ENCODE measurements around the gene ASB2.

Gene ASB2

GRCh38 chr14:93999573-93999972 is 23.2 kb upstream of the ASB2 start:
- DNase-seq = no peak

GRCh38 chr14:93998871-93999403 is 22.6 kb upstream of the ASB2 start:
- no peak for DNase-seq

- DNase-seq = no peak
Observed at GRCh38 chr14:93997916-93998870, 21.8 kb upstream of the ASB2 start.

- no peak for DNase-seq
Observed at GRCh38 chr14:93997082-93997481, 20.7 kb upstream of the ASB2 start, which contains the start of gene CCDC197. Gene CCDC197 (plus strand): TSS chr14:93997301. CDS start chr14:93998132, 831 bp downstream.

GRCh38 chr14:93996130-93996695 is 19.8 kb upstream of the ASB2 start:
- no peak for DNase-seq

GRCh38 chr14:93994919-93995682 is 18.7 kb upstream of the ASB2 start:
- no peak for DNase-seq

GRCh38 chr14:93993382-93993781 is 17.0 kb upstream of the ASB2 start:
- no peak for DNase-seq

GRCh38 chr14:93991649-93992048 is 15.3 kb upstream of the ASB2 start:
- DNase-seq = no peak

GRCh38 chr14:93991212-93991611 is 14.8 kb upstream of the ASB2 start:
- no peak for DNase-seq

GRCh38 chr14:93989939-93990338 is 13.6 kb upstream of the ASB2 start:
- no peak for DNase-seq

- no peak for DNase-seq
Observed at GRCh38 chr14:93987815-93988476, 11.6 kb upstream of the ASB2 start.

- no peak for DNase-seq
Observed at GRCh38 chr14:93987376-93987775, 11.0 kb upstream of the ASB2 start.

GRCh38 chr14:93986955-93987354 is 10.6 kb upstream of the ASB2 start:
- no peak for DNase-seq

GRCh38 chr14:93984987-93985410 is 8.6 kb upstream of the ASB2 start:
- DNase-seq = no peak

- DNase-seq = no peak
Observed at GRCh38 chr14:93984070-93984469, 7.7 kb upstream of the ASB2 start.

GRCh38 chr14:93982230-93983007 is 6.0 kb upstream of the ASB2 start:
- DNase-seq = no peak

GRCh38 chr14:93981316-93982229 is 5.2 kb upstream of the ASB2 start:
- no peak for DNase-seq

GRCh38 chr14:93980456-93981201 is 4.3 kb upstream of the ASB2 start:
- DNase-seq = no peak

GRCh38 chr14:93978735-93979134 is 2.4 kb upstream of the ASB2 start:
- no peak for DNase-seq
